K562 (cell line): ENCODE data around the gene KAT6B. TPM values are rescaled to one million over a fixed set of nuclear protein-coding genes. Genes with fewer than 3 reads are reported as not detected.
A peak's percentile ranks its signal among the peaks of the same experiment; 100 is the strongest.

Experiments
- ATF3 ChIP-seq, 2 experiments: fragments of 450-650 bp in 1 of 2; sonication (generic) in 1 of 2; formaldehyde crosslinking in 1 of 2; IDR thresholded peaks in 1 of 2; conservative IDR thresholded peaks in 1 of 2; 2 replicates each; pipeline versions ENCODE4 v1.6.1 to v1.8.1; 2016 to 2023; ENCODE audit warnings: mild to moderate bottlenecking in 2 of 2, moderate library complexity in 2 of 2, inconsistent platforms in 1 of 2, missing genetic modification reagents in 1 of 2
- ATF6 ChIP-seq: sonication (generic); formaldehyde crosslinking; IDR thresholded peaks from 2 replicates; pipeline ENCODE4 v1.4.0; 2020; ENCODE audit warnings: mild to moderate bottlenecking, missing genetic modification reagents
- DEAF1 ChIP-seq: fragments of 450-650 bp; formaldehyde crosslinking; IDR thresholded peaks from 2 replicates; pipeline ENCODE4 v1.4.0; 2020; ENCODE audit warnings: mild to moderate bottlenecking, moderate library complexity
- ELF4 ChIP-seq: fragments of 450-650 bp; formaldehyde crosslinking; IDR thresholded peaks from 2 replicates; pipeline ENCODE4 v1.4.0; 2022; ENCODE audit warnings: missing genetic modification characterization
- EZH2 ChIP-seq: IDR thresholded peaks from 2 replicates; pipeline ENCODE4 v1.6.1; 2012; ENCODE audit warnings: low read depth, mild to moderate bottlenecking, inconsistent platforms, low read length, borderline replicate concordance
- FIP1L1 ChIP-seq: fragments of 200-400 bp; formaldehyde crosslinking; IDR thresholded peaks from 2 replicates; pipeline ENCODE4 v1.6.1; 2018; ENCODE audit warnings: mild to moderate bottlenecking, low read depth, low read length; ENCODE audit not compliant: poor library complexity, severe bottlenecking
- HNRNPK ChIP-seq: fragments of 200-400 bp; formaldehyde crosslinking; IDR thresholded peaks from one replicate; pipeline ENCODE4 v1.6.1; 2018; ENCODE audit warnings: mild to moderate bottlenecking, low read depth, low read length; ENCODE audit not compliant: poor library complexity, severe bottlenecking
- MLX ChIP-seq, 2 experiments: fragments of 450-650 bp in 1 of 2; sonication (generic) in 1 of 2; formaldehyde crosslinking; conservative IDR thresholded peaks; 2 replicates each; pipeline versions ENCODE4 v1.4.0 to v1.8.1; 2020 to 2022; ENCODE audit warnings: mild to moderate bottlenecking in 1 of 2, missing genetic modification reagents in 1 of 2
- MXI1 ChIP-seq: IDR thresholded peaks from 2 replicates; pipeline ENCODE4 v1.6.1; 2011; ENCODE audit warnings: low read depth, mild to moderate bottlenecking, improper control_type of control experiment, low read length
- PHB2 ChIP-seq: fragments of 450-650 bp; IDR thresholded peaks from 2 replicates; pipeline ENCODE4 v1.6.1; 2017; ENCODE audit warnings: low read depth
- RAD21 ChIP-seq, 2 experiments: fragments of 250-450 bp in 1 of 2; fragments of 450-650 bp in 1 of 2; sonication (Bioruptor Pico) in 1 of 2; formaldehyde crosslinking in 1 of 2; IDR thresholded peaks in 1 of 2; conservative IDR thresholded peaks in 1 of 2; 2 replicates each; pipeline versions ENCODE4 v1.4.0 to v1.8.0; 2020 to 2022; ENCODE audit warnings: mild to moderate bottlenecking in 2 of 2, moderate library complexity in 1 of 2
- TAL1 ChIP-seq: fragments of 450-650 bp; IDR thresholded peaks from 2 replicates; pipeline ENCODE4 v1.6.1; 2016; ENCODE audit warnings: mild to moderate bottlenecking
- TARDBP ChIP-seq: fragments of 450-650 bp; IDR thresholded peaks from 2 replicates; pipeline ENCODE4 v1.6.1; 2016
- TBL1XR1 ChIP-seq, 2 experiments: IDR thresholded peaks; 2 replicates each; pipeline ENCODE4 v1.6.1; 2012; ENCODE audit warnings: improper control_type of control experiment in 2 of 2, low read length in 2 of 2, mild to moderate bottlenecking in 1 of 2
- TEAD4 ChIP-seq, 2 experiments: sonication (generic) in 1 of 2; formaldehyde crosslinking in 1 of 2; IDR thresholded peaks; 2 replicates each; pipeline versions ENCODE4 v1.6.1 to v1.8.0; 2012 to 2022; ENCODE audit warnings: borderline replicate concordance in 1 of 2, inconsistent platforms in 1 of 2, low read length in 1 of 2, mild to moderate bottlenecking in 1 of 2, missing genetic modification reagents in 1 of 2
- TGIF2 ChIP-seq: sonication (generic); formaldehyde crosslinking; IDR thresholded peaks from 2 replicates; pipeline ENCODE4 v1.8.1; 2022; ENCODE audit warnings: mild to moderate bottlenecking, missing genetic modification reagents, moderate library complexity
- VEZF1 ChIP-seq: fragments of 200-800 bp; sonication (Bioruptor generic); IDR thresholded peaks from 2 replicates; pipeline ENCODE4 v1.6.1; 2017; ENCODE audit warnings: missing genetic modification characterization, missing compliant biosample characterization
- ZNF24 ChIP-seq: fragments of 450-650 bp; IDR thresholded peaks from 2 replicates; pipeline ENCODE4 v1.6.1; 2016
- polyA plus RNA-seq, 8 experiments: library from polyadenylated mRNA; depleted of rRNA in 4 of 8; stranded (reverse) in 5 of 8; unstranded in 3 of 8; fragments of >200 nt; fragmentation: Nextera tagmentation in 2 of 8; fragmentation: Illumina TruSeq in 1 of 8; extraction: Ambion mirVana in 2 of 8; extraction: Trizol in 1 of 8; gene quantifications; 2 replicates each; pipeline versions ENCODE4 v1.2.1 to v1.2.3, GENCODE V29; 2011 to 2014; ENCODE audit warnings: inconsistent platforms in 1 of 8, missing spikeins in 1 of 8
- total RNA-seq, 7 experiments: library from RNA; depleted of rRNA in 6 of 7; stranded (reverse); fragments of >200 nt in 6 of 7; fragmentation: Illumina TruSeq in 2 of 7; extraction: Trizol in 2 of 7; gene quantifications; 2 replicates each; pipeline versions ENCODE4 v1.2.1 to v1.2.3, GENCODE V29; 2011 to 2021; ENCODE audit warnings: low replicate concordance in 1 of 7
- TF ChIP-seq, protein P1 (sequence below): fragments of 450-650 bp; formaldehyde crosslinking; IDR thresholded peaks from 2 replicates; pipeline ENCODE4 v1.4.0; 2020; ENCODE audit warnings: mild to moderate bottlenecking, moderate library complexity

KAT6B gene
- total and polyA plus RNA-seq, 9 of the 15 experiments (the other 6 are each of a cell fraction or from before 2014, with no cell fraction given) = 1.4 to 9.2 (median 6.8) TPM

DNA sequence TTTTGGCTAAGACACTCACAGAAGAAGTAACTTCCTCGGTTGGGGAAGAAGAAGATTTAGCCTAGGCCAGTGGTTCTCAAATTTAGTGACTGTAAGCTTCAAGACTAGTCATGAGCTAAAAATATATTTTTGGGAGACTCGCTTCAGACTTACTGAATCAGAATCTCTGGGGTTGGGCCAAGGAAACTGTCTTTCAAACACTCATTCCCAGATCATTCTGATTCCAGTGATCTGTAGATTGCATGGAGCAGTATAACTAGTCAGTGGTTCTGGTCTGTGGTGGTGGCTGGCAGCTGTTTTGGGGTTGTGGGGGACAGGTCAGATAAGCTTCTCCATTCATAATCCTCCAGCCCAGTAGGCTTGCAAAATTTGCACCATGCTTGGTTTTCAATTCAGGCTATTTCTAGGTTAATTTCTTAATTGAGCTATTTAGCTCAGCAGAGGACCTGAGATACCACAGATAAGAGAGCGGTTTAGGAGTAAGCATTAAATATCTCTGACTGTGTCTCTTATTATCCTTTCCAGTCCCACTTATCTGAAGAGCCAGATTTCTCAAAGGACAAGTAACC lies 3.8 kb upstream of the KAT6B start (continued):
- TF ChIP-seq ELF4 (CRISPR knock-in tag) (no peak), FIP1L1 (no peak), ZNF24 (no peak), HNRNPK (no peak), VEZF1 (CRISPR knock-in tag) (peak; percentile 26; the same call in 1 of the 2 replicates), PHB2 (no peak), TEAD4 (IDR thresholded peaks at IDR 0.05; ENCODE audit: low read length) (peak; percentile 56), TEAD4 (CRISPR knock-in tag; IDR thresholded peaks at IDR 0.05; ENCODE audit: borderline replicate concordance) (no peak), MLX (CRISPR knock-in tag; conservative IDR thresholded peaks at IDR 0.05) (no peak), DEAF1 (CRISPR knock-in tag) (no peak), EZH2 (no peak), MXI1 (no peak), TGIF2 (CRISPR knock-in tag) (no peak), TBL1XR1 (IDR thresholded peaks at IDR 0.05; ENCODE audit: low read length in 2 of 2) (no peak), ATF3 (IDR thresholded peaks at IDR 0.05) (no peak), ATF3 (CRISPR knock-in tag; conservative IDR thresholded peaks at IDR 0.05) (0 out of 2 replicates have a peak, but pooled peaks have one; percentile 31), TAL1 (peak; percentile 49), RAD21 (CRISPR knock-in tag; conservative IDR thresholded peaks at IDR 0.05 in 1 of 2, IDR thresholded peaks at IDR 0.05 in 1 of 2) (no peak), ATF6 (CRISPR knock-in tag) (no peak), TARDBP (no peak)
- TF ChIP-seq, protein P1, sequence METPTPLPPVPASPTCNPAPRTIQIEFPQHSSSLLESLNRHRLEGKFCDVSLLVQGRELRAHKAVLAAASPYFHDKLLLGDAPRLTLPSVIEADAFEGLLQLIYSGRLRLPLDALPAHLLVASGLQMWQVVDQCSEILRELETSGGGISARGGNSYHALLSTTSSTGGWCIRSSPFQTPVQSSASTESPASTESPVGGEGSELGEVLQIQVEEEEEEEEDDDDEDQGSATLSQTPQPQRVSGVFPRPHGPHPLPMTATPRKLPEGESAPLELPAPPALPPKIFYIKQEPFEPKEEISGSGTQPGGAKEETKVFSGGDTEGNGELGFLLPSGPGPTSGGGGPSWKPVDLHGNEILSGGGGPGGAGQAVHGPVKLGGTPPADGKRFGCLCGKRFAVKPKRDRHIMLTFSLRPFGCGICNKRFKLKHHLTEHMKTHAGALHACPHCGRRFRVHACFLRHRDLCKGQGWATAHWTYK (CRISPR knock-in tag) = no peak
